Neuronal stem cell (in vitro differentiated cells): ENCODE measurements around the gene CRADD.

ENCODE experiments used
- DNase-seq: peaks from one replicate; pipeline ENCODE4 v3.0.0-alpha.2; 2013; ENCODE audit warnings: low spot score
- H2AFZ ChIP-seq: one replicate; pipeline ENCODE4 v1.6.1; 2013; ENCODE audit warnings: mild to moderate bottlenecking, low read length, inconsistent platforms
- H2AK5ac ChIP-seq: 2 replicates; pipeline ENCODE4 v1.6.1; 2013; ENCODE audit warnings: low read depth, mild to moderate bottlenecking, inconsistent platforms, low read length, moderate library complexity, mixed read lengths
- H2BK120ac ChIP-seq: 2 replicates; pipeline ENCODE4 v1.6.1; 2013; ENCODE audit warnings: low read depth, mild to moderate bottlenecking, inconsistent platforms, low read length, moderate library complexity, mixed read lengths
- H2BK12ac ChIP-seq: one replicate; pipeline ENCODE4 v1.6.1; 2013; ENCODE audit warnings: low read length, inconsistent platforms
- H2BK15ac ChIP-seq: 2 replicates; pipeline ENCODE4 v1.6.1; 2013; ENCODE audit warnings: mild to moderate bottlenecking, low read length, inconsistent platforms, mixed read lengths
- H2BK5ac ChIP-seq: one replicate; pipeline ENCODE4 v1.6.1; 2013; ENCODE audit warnings: inconsistent platforms, mild to moderate bottlenecking, low read length, moderate library complexity
- H3K14ac ChIP-seq: one replicate; pipeline ENCODE4 v1.6.1; 2013; ENCODE audit warnings: low read length, inconsistent platforms
- H3K18ac ChIP-seq: 2 replicates; pipeline ENCODE4 v1.6.1; 2013; ENCODE audit warnings: low read length, inconsistent platforms
- H3K23ac ChIP-seq: 2 replicates; pipeline ENCODE4 v1.6.1; 2013; ENCODE audit warnings: low read depth, mild to moderate bottlenecking, mixed read lengths, low read length, inconsistent platforms; ENCODE audit not compliant: poor library complexity
- H3K27ac ChIP-seq: replicated peaks from 3 replicates; pipeline ENCODE4 v1.5.1; 2013; ENCODE audit warnings: low read length, inconsistent platforms
- H3K27me3 ChIP-seq, 3 experiments: 2 replicates each; pipeline ENCODE4 v1.6.1; 2013; ENCODE audit warnings: low read length in 3 of 3, mild to moderate bottlenecking in 2 of 3, inconsistent platforms in 1 of 3, low read depth in 1 of 3, mixed read lengths in 1 of 3, moderate library complexity in 1 of 3; ENCODE audit not compliant: control insufficient read depth in 3 of 3, insufficient read depth in 3 of 3
- H3K36me3 ChIP-seq, 2 donors: replicated peaks in 1 of 2; 2 replicates each; pipeline ENCODE4 v1.6.1; 2013; ENCODE audit warnings: low read length in 2 of 2; ENCODE audit not compliant: control insufficient read depth in 2 of 2, insufficient read depth in 2 of 2
- H3K4ac ChIP-seq: 2 replicates; pipeline ENCODE4 v1.6.1; 2013; ENCODE audit warnings: inconsistent platforms, mild to moderate bottlenecking, low read length, moderate library complexity
- H3K4me1 ChIP-seq, 2 donors: 1 replicate in 1 of 2; 2 replicates in 1 of 2; pipeline ENCODE4 v1.6.1; 2013; ENCODE audit warnings: low read length in 2 of 2, low read depth in 1 of 2; ENCODE audit not compliant: control insufficient read depth in 2 of 2, insufficient read depth in 1 of 2
- H3K4me2 ChIP-seq: one replicate; pipeline ENCODE4 v1.6.1; 2013; ENCODE audit warnings: mild to moderate bottlenecking, low read length, inconsistent platforms; ENCODE audit not compliant: insufficient read depth, poor library complexity, severe bottlenecking
- H3K4me3 ChIP-seq, 2 donors: 2 replicates each; pipeline ENCODE4 v1.5.1; 2013; ENCODE audit warnings: low read length in 2 of 2, mild to moderate bottlenecking in 2 of 2, inconsistent platforms in 1 of 2, moderate library complexity in 1 of 2
- H3K79me1 ChIP-seq: one replicate; pipeline ENCODE4 v1.6.1; 2013; ENCODE audit warnings: low read depth, mild to moderate bottlenecking, inconsistent platforms, low read length, moderate library complexity
- H3K9ac ChIP-seq: one replicate; pipeline ENCODE4 v1.6.1; 2013; ENCODE audit warnings: mild to moderate bottlenecking, low read depth, low read length, inconsistent platforms; ENCODE audit not compliant: poor library complexity
- H3K9me3 ChIP-seq, 2 donors: replicated peaks in 1 of 2; 2 replicates each; pipeline versions ENCODE3 to v1.6.1; 2013; ENCODE audit warnings: low read length in 2 of 2, mild to moderate bottlenecking in 2 of 2, inconsistent platforms in 1 of 2, low read depth in 1 of 2, mixed read lengths in 1 of 2, moderate library complexity in 1 of 2; ENCODE audit not compliant: control insufficient read depth in 2 of 2, insufficient read depth in 1 of 2
- H4K8ac ChIP-seq: one replicate; pipeline ENCODE4 v1.6.1; 2013; ENCODE audit warnings: low read depth, mild to moderate bottlenecking, inconsistent platforms, low read length, moderate library complexity
- H4K91ac ChIP-seq: one replicate; pipeline ENCODE4 v1.6.1; 2013; ENCODE audit warnings: low read length, low read depth, mild to moderate bottlenecking, inconsistent platforms; ENCODE audit not compliant: poor library complexity
- WGBS, 2 donors: extraction: QIAGEN DNeasy Blood & Tissue Kit; methylation state at CpG; one replicate each; pipeline ENCODE4 v1.1.7; 2013; ENCODE audit warnings: missing lambda C conversion rate in 2 of 2, mixed read lengths in 1 of 2; ENCODE audit not compliant: insufficient read length in 2 of 2, insufficient replicate concordance in 1 of 2; ENCODE audit errors: extremely low coverage in 2 of 2; 5-methylcytosine and 5-hydroxymethylcytosine counted together

Gene CRADD

DNA sequence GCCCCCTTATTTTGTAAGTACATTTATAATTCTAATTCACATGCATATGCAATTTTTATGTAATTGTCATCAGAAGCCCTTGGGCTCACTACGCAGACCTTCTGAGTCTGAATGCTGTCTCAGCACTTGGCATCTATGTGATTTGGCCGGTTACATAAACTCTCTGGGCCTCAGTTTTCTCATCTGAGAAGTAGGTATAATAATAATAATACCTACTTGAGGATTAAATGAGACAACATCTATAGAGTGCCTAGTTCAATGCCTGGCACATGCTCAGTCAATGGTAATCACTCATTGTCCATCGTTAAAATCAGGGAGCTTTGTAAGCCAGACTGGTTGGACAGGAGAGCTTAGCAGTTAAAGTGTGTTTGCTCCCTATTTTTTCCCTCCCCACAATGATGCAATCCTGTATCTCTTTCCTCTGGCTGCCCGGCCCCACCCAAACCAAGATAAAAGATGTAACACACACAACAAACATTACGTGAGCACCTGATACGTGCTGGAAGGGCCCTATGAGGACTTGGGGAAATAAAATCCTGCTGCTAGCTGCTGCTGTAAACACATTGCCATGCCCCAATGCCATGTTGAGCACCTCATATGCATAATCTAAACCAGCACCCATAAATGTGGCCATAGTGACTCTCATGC lies 235.0 kb downstream of the CRADD start:
- Histone ChIP-seq H2BK12ac (no peak overlapping the region), H4K8ac (no peak overlapping the region)
- no peak for DNase-seq

DNA sequence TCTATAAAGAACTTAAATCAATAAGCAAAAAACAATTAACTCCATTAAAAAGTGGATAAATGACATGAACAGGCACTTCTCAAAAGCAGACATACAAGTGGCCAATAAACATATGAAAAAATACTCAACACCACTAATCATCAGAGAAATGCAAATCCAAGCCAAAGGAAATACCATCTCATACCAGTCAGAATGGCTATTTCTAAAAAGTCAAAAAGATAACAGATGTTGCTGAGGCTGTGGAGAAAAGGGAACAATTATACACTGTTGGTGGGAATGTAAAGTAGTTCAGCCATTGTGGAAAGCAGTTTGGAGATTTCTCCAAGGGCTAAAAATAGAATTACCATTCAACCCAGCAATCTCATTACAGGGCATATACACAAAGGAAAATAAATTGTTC lies 236.7 kb downstream of the CRADD start:
- H3K14ac ChIP-seq = no peak overlapping the region
- no peak overlapping the region for H3K27ac ChIP-seq
- no peak overlapping the region for H3K4ac ChIP-seq
- no peak overlapping the region for H2BK15ac ChIP-seq
- no peak overlapping the region for H3K9ac ChIP-seq
- no peak overlapping the region for H2BK120ac ChIP-seq
- H3K27me3 ChIP-seq = no peaks in the 10 kb centered on the region
- no peaks in the 10 kb centered on the region for H3K4me1 ChIP-seq
- H3K9me3 ChIP-seq = no peaks in the 10 kb centered on the region
- H2BK12ac ChIP-seq = no peak overlapping the region
- no peak overlapping the region for H4K91ac ChIP-seq
- no peaks in the 10 kb centered on the region for H3K79me1 ChIP-seq
- DNase-seq = no peak
- no peak overlapping the region for H3K4me2 ChIP-seq
- no peak overlapping the region for H4K8ac ChIP-seq
- no peak overlapping the region for H3K4me3 ChIP-seq
- H2BK5ac ChIP-seq = no peak overlapping the region
- H2AK5ac ChIP-seq = no peak overlapping the region
- H3K23ac ChIP-seq = no peak overlapping the region
- H3K18ac ChIP-seq = no peak overlapping the region
- H3K36me3 ChIP-seq = no peaks in the 10 kb centered on the region
- H2AFZ ChIP-seq = no peak overlapping the region

More for the DNA sequence above, 235.0 kb downstream of the CRADD start:
- Histone ChIP-seq H3K23ac (no peak overlapping the region), H2AFZ (no peak overlapping the region), H3K14ac (no peak overlapping the region), H2BK5ac (no peak overlapping the region), H4K91ac (no peak overlapping the region), H3K27ac (no peak overlapping the region), H3K36me3 (no peaks in the 10 kb centered on the region), H2BK120ac (no peak overlapping the region), H3K79me1 (peaks cover under 1% of the 10 kb centered on the region), H3K4me3 (peak overlapping the region in 1 of 2 donors; percentile 50), H3K27me3 (peaks cover 0 to under 1% (median 0%) of the 10 kb centered on the region in 3 experiments), H3K18ac (no peak overlapping the region), H3K4ac (no peak overlapping the region), H3K4me1 (no peaks in the 10 kb centered on the region), H3K9ac (peak overlapping the region; percentile 22), H3K9me3 (peaks cover 0 to under 1% of the 10 kb centered on the region in 2 donors), H2BK15ac (no peak overlapping the region), H2AK5ac (no peak overlapping the region), H3K4me2 (no peak overlapping the region)
- WGBS, 2 donors = no CpG with 5 or more reads among the region's 6 CpGs

DNA sequence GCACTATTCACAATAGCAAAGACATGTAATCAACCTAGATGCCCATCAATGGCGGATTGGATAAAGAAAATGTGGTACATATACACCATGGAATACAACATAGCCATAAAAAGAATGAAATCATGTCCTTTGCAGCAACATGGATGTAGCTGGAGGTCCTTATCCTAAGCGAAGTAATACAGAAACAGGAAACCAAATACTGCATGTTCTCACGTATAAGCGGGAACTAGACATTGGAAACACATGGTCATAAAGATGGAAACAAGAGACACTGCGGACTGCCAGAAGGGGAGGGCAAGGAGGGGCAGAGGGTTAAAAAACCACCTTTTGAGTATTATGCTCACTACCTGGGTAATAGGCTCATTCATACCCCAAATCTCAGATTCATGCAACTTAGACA lies 237.1 kb downstream of the CRADD start:
- Histone ChIP-seq H3K79me1 (no peaks in the 10 kb centered on the region), H3K4me3 (no peak overlapping the region), H2BK15ac (no peak overlapping the region), H3K27me3 (no peaks in the 10 kb centered on the region), H3K9ac (no peak overlapping the region), H2BK5ac (no peak overlapping the region), H4K91ac (no peak overlapping the region), H2BK12ac (no peak overlapping the region), H3K4me1 (no peaks in the 10 kb centered on the region), H3K9me3 (no peaks in the 10 kb centered on the region), H3K18ac (no peak overlapping the region), H3K4me2 (no peak overlapping the region), H3K14ac (no peak overlapping the region), H3K27ac (no peak overlapping the region), H2BK120ac (no peak overlapping the region), H4K8ac (no peak overlapping the region), H3K23ac (no peak overlapping the region), H2AFZ (no peak overlapping the region), H3K4ac (no peak overlapping the region), H2AK5ac (no peak overlapping the region), H3K36me3 (no peaks in the 10 kb centered on the region)
- WGBS, 2 donors = no CpG with 5 or more reads among the region's 5 CpGs
- no peak for DNase-seq

DNA sequence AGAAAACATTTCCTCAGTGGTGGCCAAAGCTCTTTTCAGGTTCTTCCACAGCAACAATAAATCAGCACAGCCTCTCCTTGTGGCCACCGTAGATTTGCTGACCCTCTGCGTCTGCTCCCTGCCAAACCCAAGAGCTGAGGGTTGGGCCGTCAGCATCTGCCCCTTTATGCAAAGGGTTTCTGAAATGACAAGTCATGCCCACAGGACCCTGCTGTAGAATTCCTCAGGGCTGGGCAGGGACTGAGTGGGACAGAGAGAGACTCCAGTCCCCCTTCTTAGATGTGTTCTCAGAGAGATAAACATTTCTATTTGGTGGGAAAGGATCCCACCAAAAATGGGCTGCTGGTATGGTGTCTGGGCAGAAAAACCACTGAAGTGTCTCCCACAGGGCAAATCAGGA lies 238.2 kb downstream of the CRADD start:
- no peak overlapping the region for H2AK5ac ChIP-seq
- H2AFZ ChIP-seq = no peak overlapping the region
- no peak overlapping the region for H2BK12ac ChIP-seq
- no peaks in the 10 kb centered on the region for H3K9me3 ChIP-seq
- no peak overlapping the region for H2BK120ac ChIP-seq
- H2BK5ac ChIP-seq = no peak overlapping the region
- H3K4ac ChIP-seq = no peak overlapping the region
- no peak overlapping the region for H3K4me2 ChIP-seq
- H3K79me1 ChIP-seq = no peaks in the 10 kb centered on the region
- H3K27me3 ChIP-seq = peaks cover 0 to 3% (median 0%) of the 10 kb centered on the region in 3 experiments
- no peak overlapping the region for H2BK15ac ChIP-seq
- no peak overlapping the region for H3K27ac ChIP-seq
- no peak overlapping the region for H3K18ac ChIP-seq
- H3K4me3 ChIP-seq = no peak overlapping the region
- no peak overlapping the region for H3K23ac ChIP-seq
- H3K4me1 ChIP-seq = no peaks in the 10 kb centered on the region
- DNase-seq = no peak
- no CpG with 5 or more reads among the region's 3 CpGs for WGBS, 2 donors
- H3K14ac ChIP-seq = no peak overlapping the region
- no peak overlapping the region for H3K9ac ChIP-seq
- no peak overlapping the region for H4K91ac ChIP-seq
- H4K8ac ChIP-seq = no peak overlapping the region
- H3K36me3 ChIP-seq = no peaks in the 10 kb centered on the region
